ENCODE measurements around the gene CEPT1.

The CEPT1 gene

GRCh38 chr1:111116496-111116895, 23.5 kb upstream of the CEPT1 start:
- H3K27ac ChIP-seq: no peak overlapping the region
- TF ChIP-seq CTCF (conservative IDR thresholded peaks at IDR 0.05) (no peak), ZFX (IDR thresholded peaks at IDR 0.05) (no peak)

GRCh38 chr1:111126354-111126753, 13.7 kb upstream of the CEPT1 start:
- H3K27ac ChIP-seq: no peak overlapping the region
- no peak for TF ChIP-seq CTCF (conservative IDR thresholded peaks at IDR 0.05)

GRCh38 chr1:111127923-111128643, 11.9 kb upstream of the CEPT1 start:
- no peak overlapping the region for H3K27ac ChIP-seq
- TF ChIP-seq ZFX (IDR thresholded peaks at IDR 0.05) (no peak), CTCF (conservative IDR thresholded peaks at IDR 0.05) (no peak)

GRCh38 chr1:111129376-111129775, 10.6 kb upstream of the CEPT1 start:
- TF ChIP-seq CTCF (conservative IDR thresholded peaks at IDR 0.05) (no peak), ZFX (IDR thresholded peaks at IDR 0.05) (no peak)
- no peak overlapping the region for H3K27ac ChIP-seq

- H3K27ac ChIP-seq: no peak overlapping the region
- TF ChIP-seq ZFX (IDR thresholded peaks at IDR 0.05): no peak
- no peak for TF ChIP-seq CTCF (conservative IDR thresholded peaks at IDR 0.05)
These were observed 8.3 kb upstream of the CEPT1 start for GRCh38 chr1:111131693-111132092.

- H3K27ac ChIP-seq: no peak overlapping the region; the same call in 1 of the 2 replicates
- TF ChIP-seq CTCF (conservative IDR thresholded peaks at IDR 0.05) (no peak), ZFX (IDR thresholded peaks at IDR 0.05) (no peak)
These were observed 6.2 kb upstream of the CEPT1 start for GRCh38 chr1:111133866-111134265.

GRCh38 chr1:111139324-111139955, 583 bp upstream of the CEPT1 start:
- H3K27ac ChIP-seq: peak overlapping the region; percentile 90
- TF ChIP-seq ZFX (IDR thresholded peaks at IDR 0.05): no peak

- TF ChIP-seq CTCF (conservative IDR thresholded peaks at IDR 0.05): no peak
- H3K27ac ChIP-seq: peak overlapping the region; percentile 90
These were observed 601 bp downstream of the CEPT1 start for GRCh38 chr1:111140680-111140967.
